SH-SY5Y (cell line): ENCODE data around the gene GPR157.

ENCODE experiments used
- GATA2 ChIP-seq: IDR thresholded peaks from 2 replicates; pipeline ENCODE4 v1.6.1; 2011; ENCODE audit warnings: mild to moderate bottlenecking, low read depth, low read length
- GATA3 ChIP-seq: IDR thresholded peaks from 2 replicates; pipeline ENCODE4 v1.6.1; 2011; ENCODE audit warnings: low read depth, mild to moderate bottlenecking, low read length, moderate library complexity

- TF ChIP-seq GATA2 (no peak), GATA3 (no peak)
Observed at GRCh38 chr1:9167638-9168037, 38.7 kb upstream of the GPR157 start.
